T47D (cell line): ENCODE results near the gene RNH1.

ENCODE experiments used
- DNase-seq, 2 experiments: peaks; one replicate each; pipeline versions ENCODE4 v3.0.0 to v3.0.0-alpha.2; 2011 to 2012; ENCODE audit warnings: low read depth in 1 of 2, low spot score in 1 of 2
- JUND ChIP-seq: IDR thresholded peaks from 2 replicates; pipeline ENCODE4 v1.6.1; 2012; ENCODE audit warnings: low read depth
- in situ Hi-C: cut with HindIII; loops from 2 replicates; pipeline ENCODE4 v1.10.0; 2016; ENCODE audit warnings: low sequenced_read_pairs, low pct_unique_long_range_greater_than_20kb

RNH1 gene

DNA sequence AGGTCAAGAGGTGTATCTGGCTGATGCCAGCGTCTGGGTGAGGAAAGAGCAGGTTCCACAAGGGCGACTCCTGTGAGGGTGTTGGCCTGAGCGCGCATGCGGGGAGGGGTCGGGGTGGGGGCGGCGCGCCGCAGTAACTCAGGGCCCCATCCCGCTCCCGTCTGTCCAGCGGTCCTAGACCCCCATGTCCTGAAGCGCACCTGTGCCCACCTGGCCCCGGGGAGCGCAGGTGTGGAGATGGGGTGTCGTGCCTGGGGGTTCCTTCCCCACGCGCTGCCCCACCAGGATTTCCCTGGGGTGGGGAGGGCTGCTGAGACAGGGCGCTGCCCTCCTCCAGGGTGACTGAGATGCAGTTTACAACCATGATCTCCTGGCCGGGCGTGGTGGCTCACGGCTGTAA is 20.9 kb downstream of the RNH1 start:
- TF ChIP-seq JUND, result no peak
- in situ Hi-C loops, result no loop called here
- no peak for DNase-seq

DNA sequence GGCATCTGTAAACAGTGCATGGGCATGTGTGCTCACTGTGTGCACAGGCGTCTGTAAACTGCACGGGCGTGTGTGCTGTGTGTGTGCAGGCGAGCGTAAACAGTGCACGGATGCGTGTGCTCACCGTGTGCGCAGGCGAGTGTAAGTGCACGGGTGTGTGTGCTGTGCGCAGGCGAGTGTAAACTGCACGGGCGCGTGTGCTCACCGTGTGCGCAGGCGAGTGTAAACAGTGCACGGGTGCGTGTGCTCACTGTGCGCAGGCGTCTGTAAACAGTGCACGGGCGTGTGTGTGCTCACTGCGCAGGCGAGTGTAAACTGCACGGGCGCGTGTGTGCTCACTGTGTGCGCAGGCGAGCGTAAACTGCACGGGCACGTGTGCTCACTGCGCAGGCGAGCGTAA is 22.4 kb downstream of the RNH1 start:
- no peak for TF ChIP-seq JUND
- in situ Hi-C loops, result no loop called here
- no peak for DNase-seq

DNA sequence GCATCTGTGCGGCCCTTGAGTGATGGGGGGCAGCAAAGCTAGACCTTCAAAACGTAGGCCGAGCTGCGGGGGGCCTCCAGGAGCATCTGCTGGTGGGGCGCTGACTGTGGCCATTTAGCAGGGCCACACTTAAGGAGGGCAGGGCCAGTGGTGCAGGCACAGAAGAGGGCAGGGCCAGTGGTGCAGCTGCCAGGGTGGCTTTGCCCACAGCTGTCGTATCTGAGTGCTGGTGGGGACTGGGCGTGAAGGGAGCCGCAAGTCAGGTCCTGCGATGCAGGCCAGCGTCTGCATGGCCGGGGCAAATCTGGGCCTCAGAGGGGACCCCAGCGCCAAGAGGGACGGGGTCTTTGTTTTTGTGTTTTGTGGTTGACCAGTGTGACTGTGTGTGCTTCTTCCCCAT is 27.7 kb downstream of the RNH1 start:
- DNase-seq, result no peak
- no peak for TF ChIP-seq JUND
- in situ Hi-C loops, result no loop called here

DNA sequence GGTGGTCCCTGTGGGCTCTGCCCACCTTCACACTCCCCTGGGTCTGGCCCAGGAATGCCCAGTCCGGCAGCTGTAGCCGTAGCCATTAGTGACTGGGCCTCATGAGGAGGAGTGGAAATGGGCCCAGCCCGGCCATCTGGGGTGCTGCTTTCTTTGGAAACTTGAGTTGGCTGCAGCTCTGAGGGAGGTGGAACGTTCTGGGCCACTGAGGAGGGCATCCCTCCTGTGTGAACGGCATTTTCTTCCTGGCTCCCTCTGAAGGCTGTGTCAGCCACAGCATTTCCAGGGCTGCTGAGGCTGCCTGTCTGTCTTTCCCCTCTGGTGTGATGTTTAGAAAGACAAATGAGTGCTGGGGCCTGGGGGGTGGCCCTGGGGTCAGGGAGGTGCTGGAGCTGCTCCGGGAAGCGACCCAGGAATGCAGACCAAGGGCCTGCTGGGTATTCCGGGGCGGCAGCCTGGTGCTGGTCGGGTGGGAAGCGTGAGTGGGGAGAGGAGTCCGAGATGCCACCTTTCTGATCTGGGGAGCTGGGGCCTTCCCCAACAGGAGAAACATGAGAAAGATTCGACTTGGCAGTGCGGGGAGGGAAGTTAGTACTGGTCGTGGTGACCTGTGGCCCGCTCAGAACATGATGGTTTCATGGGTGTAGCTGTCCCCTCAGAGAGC is 29.9 kb downstream of the RNH1 start:
- no peak for DNase-seq
- no peak for TF ChIP-seq JUND
- in situ Hi-C loops, result no loop called here

DNA sequence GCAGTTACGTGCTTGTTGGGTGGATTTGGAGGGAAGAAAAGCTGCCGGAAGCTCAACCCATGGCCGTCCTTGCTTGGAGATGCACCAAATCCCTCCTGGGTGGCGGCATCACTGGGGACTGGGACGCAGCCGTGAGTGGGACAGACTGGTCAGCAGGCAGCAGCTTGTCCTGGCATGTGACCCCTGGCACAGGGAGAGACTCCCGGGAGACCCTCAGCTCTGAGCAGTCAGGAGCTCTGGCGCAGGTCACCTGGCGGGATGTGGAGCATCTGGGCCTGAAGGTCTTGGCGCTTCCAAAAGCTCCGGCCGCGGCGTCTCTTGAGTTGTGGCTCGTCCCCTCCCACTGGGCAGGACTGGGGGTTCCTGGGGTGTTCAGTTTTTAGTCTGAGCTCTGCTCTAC is 30.6 kb downstream of the RNH1 start:
- no peak for DNase-seq
- TF ChIP-seq JUND, result no peak
- in situ Hi-C loops, result no loop called here

DNA sequence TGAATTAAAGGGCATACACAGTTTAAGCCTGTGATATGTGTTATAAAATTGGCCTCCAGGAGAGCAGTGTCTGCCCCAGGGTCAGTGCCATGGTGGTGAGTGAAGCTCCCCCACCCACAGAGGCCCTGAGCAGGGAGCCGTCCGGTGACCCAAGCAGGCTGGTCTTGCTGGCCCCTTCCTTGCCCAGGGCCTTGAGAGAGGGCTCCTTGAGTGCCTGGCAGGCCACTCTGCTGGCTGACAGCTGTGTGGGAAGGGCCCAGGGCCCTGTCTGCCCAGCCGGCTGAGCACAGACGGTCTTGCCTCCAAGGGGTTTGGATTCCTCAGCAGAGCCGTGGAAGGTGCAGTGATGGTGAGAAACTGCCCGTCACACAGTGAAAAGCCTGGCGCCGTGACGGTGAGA is 31.1 kb downstream of the RNH1 start:
- in situ Hi-C loops, result no loop called here

DNA sequence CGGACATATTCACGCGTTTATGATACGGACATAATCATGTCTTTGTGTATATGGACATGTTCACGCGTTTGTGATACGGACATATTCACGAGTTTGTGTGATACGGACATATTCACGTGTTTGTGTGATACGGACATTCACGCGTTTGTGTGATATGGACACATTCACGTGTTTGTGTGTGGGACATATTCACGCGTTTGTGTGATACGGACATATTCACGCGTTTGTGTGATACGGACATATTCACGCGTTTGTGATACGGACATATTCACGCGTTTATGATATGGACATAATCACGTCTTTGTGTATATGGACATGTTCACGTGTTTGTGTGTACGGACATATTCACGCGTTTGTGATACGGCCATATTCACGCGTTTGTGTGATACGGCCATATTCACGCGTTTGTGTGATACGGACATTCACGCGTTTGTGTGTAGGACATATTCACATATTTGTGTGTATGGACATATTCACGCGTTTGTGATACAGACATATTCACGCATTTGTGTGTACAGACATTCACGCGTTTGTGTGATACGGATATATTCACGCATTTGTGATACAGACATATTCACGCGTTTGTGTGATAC is 32.0 kb downstream of the RNH1 start:
- no peak for TF ChIP-seq JUND
- in situ Hi-C loops, result no loop called here
- no peak for DNase-seq

More for the DNA sequence above, 31.1 kb downstream of the RNH1 start:
- DNase-seq, result no peak
- TF ChIP-seq JUND, result no peak

DNA sequence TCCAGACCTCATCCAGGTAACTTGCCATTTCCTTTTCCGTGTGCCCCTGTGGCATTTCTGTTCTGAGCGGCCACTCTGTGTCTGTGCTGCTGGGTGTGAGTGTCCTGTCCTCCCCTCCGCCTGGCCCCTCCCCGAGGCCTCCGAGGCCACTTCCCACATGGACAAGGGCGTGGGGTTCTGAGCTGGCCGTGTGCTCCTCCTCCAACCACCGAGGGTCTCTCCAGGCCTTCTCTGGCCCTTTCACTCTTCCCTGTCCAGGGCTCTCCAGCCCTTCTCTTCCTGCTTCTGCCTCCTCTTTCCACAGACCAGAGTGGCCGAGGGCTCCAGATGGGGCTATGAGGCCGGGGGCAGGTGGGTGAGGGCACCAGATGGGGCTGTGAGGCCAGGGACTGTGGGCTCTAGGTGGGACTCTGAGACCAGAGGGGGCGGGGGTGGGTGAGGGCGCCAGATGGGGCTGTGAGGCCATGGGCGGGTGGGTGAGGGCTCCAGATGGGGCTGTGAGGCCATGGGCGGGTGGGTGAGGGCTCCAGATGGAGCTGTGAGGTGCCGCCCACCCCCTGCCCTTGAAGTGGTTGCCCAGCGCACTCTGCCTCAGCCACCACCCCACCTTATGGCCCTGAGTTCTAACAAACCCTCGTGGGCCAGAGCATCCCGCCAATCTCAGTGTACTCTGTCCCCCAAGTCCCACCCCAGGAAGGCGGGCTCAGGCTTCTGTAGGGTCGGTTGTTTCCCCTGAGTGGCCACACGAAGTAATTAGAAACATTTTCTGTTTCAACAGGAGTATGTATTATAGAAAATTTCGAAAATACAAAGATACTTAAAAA is 32.9 kb downstream of the RNH1 start:
- in situ Hi-C loops, result no loop called here
- TF ChIP-seq JUND, result no peak
- DNase-seq, result no peak

DNA sequence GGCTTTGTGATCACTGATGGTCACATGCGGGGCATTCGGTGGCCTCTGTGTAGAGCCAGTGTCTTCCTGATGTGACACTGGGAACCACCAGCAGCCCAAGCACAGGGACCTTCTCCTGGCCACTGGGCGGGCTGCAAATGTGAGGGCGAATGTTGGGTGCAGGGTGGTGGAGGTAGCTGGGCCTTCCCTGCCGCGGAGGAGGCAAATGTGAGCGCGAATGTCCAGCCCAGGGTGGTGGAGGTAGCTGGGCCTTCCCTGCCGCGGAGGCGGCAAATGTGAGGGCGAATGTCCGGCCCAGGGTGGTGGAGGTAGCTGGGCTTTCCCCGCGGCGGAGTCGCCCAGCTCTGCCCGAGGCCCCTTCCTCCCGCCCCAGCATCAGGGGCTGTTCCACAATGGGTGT is 33.6 kb downstream of the RNH1 start:
- in situ Hi-C loops, result no loop called here
- DNase-seq, result no peak
- TF ChIP-seq JUND, result no peak

DNA sequence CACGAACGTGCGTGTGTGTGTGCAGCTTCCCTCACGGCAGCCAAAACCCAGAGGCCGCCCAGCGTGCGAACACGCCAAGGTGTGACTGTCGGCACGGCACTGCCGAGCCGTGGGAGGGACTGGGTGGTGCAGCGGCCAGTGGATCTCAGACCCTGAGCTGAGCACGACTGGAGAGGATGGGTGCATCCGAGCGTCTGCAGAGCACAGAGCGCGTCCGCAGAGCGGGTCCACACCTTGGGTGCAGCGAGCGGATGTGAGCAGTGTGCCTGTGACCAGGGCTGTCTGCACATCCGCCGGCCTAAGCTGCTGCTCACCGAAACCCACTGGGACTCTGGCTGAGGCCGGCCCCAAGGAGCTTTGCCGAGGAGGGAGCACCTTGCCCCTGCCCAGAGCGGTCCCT is 34.2 kb downstream of the RNH1 start:
- DNase-seq, result no peak
- in situ Hi-C loops, result no loop called here
- no peak for TF ChIP-seq JUND

DNA sequence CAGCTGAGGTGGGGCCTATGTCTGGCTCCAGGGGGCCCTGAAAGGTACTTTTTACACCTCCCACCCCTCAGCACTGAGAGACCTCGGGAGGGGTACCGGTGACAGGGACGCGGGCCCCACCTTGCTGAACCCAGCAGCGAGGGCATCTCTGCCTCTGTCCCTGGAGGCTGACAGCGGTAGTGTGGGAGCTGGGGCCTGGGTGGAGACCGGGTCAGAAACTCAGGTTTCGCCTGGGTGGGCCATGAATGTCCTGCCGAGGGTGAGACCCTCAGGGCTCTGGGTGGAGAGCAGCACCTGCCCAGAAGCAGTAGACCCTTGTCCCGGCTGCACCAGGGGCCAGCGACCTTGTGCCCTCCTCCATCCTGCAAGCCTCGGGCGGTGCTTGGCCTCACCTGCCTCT is 34.8 kb downstream of the RNH1 start:
- TF ChIP-seq JUND, result no peak
- in situ Hi-C loops, result no loop called here
- no peak for DNase-seq

DNA sequence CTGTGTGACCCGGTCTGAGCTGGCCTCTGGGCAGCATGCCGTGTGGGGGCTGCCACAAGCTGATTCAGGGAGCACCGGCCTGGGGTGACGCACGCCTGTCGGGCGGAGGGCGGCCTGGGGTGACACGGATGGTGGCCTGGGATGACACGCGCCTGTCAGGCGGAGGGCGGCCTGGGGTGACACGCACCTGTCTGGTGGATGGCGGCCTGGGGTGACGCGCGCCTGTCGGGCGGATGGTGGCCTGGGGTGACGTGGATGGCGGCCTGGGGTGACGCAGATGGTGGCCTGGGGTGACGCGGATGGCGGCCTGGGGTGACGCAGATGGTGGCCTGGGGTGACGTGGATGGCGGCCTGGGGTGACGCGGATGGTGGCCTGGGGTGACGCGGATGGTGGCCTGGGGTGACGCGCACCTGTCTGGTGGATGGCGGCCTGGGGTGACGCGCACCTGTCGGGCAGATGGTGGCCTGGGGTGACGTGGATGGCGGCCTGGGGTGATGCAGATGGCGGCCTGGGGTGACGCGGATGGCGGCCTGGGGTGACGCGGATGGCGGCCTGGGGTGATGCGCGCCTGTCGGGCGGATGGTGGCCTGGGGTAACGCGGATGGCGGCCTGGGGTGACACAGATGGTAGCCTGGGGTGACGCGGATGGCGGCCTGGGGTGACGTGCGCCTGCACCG is 35.4 kb downstream of the RNH1 start:
- no peak for DNase-seq
- in situ Hi-C loops, result no loop called here
- TF ChIP-seq JUND, result no peak
